Neuronal stem cell (in vitro differentiated cells): ENCODE results near the gene WWP2.

Source experiments
- DNase-seq: peaks from one replicate; pipeline ENCODE4 v3.0.0-alpha.2; 2013; ENCODE audit warnings: low spot score
- H2AFZ ChIP-seq: one replicate; pipeline ENCODE4 v1.6.1; 2013; ENCODE audit warnings: mild to moderate bottlenecking, low read length, inconsistent platforms
- H2AK5ac ChIP-seq: 2 replicates; pipeline ENCODE4 v1.6.1; 2013; ENCODE audit warnings: low read depth, mild to moderate bottlenecking, inconsistent platforms, low read length, moderate library complexity, mixed read lengths
- H2BK120ac ChIP-seq: 2 replicates; pipeline ENCODE4 v1.6.1; 2013; ENCODE audit warnings: low read depth, mild to moderate bottlenecking, inconsistent platforms, low read length, moderate library complexity, mixed read lengths
- H2BK12ac ChIP-seq: one replicate; pipeline ENCODE4 v1.6.1; 2013; ENCODE audit warnings: low read length, inconsistent platforms
- H2BK15ac ChIP-seq: 2 replicates; pipeline ENCODE4 v1.6.1; 2013; ENCODE audit warnings: mild to moderate bottlenecking, low read length, inconsistent platforms, mixed read lengths
- H2BK5ac ChIP-seq: one replicate; pipeline ENCODE4 v1.6.1; 2013; ENCODE audit warnings: inconsistent platforms, mild to moderate bottlenecking, low read length, moderate library complexity
- H3K14ac ChIP-seq: one replicate; pipeline ENCODE4 v1.6.1; 2013; ENCODE audit warnings: low read length, inconsistent platforms
- H3K18ac ChIP-seq: 2 replicates; pipeline ENCODE4 v1.6.1; 2013; ENCODE audit warnings: low read length, inconsistent platforms
- H3K23ac ChIP-seq: 2 replicates; pipeline ENCODE4 v1.6.1; 2013; ENCODE audit warnings: low read depth, mild to moderate bottlenecking, mixed read lengths, low read length, inconsistent platforms; ENCODE audit not compliant: poor library complexity
- H3K27ac ChIP-seq: replicated peaks from 3 replicates; pipeline ENCODE4 v1.5.1; 2013; ENCODE audit warnings: low read length, inconsistent platforms
- H3K27me3 ChIP-seq, 3 experiments: 2 replicates each; pipeline ENCODE4 v1.6.1; 2013; ENCODE audit warnings: low read length in 3 of 3, mild to moderate bottlenecking in 2 of 3, inconsistent platforms in 1 of 3, low read depth in 1 of 3, mixed read lengths in 1 of 3, moderate library complexity in 1 of 3; ENCODE audit not compliant: control insufficient read depth in 3 of 3, insufficient read depth in 3 of 3
- H3K36me3 ChIP-seq, 2 donors: replicated peaks in 1 of 2; 2 replicates each; pipeline ENCODE4 v1.6.1; 2013; ENCODE audit warnings: low read length in 2 of 2; ENCODE audit not compliant: control insufficient read depth in 2 of 2, insufficient read depth in 2 of 2
- H3K4ac ChIP-seq: 2 replicates; pipeline ENCODE4 v1.6.1; 2013; ENCODE audit warnings: inconsistent platforms, mild to moderate bottlenecking, low read length, moderate library complexity
- H3K4me1 ChIP-seq, 2 donors: 1 replicate in 1 of 2; 2 replicates in 1 of 2; pipeline ENCODE4 v1.6.1; 2013; ENCODE audit warnings: low read length in 2 of 2, low read depth in 1 of 2; ENCODE audit not compliant: control insufficient read depth in 2 of 2, insufficient read depth in 1 of 2
- H3K4me2 ChIP-seq: one replicate; pipeline ENCODE4 v1.6.1; 2013; ENCODE audit warnings: mild to moderate bottlenecking, low read length, inconsistent platforms; ENCODE audit not compliant: insufficient read depth, poor library complexity, severe bottlenecking
- H3K4me3 ChIP-seq, 2 donors: 2 replicates each; pipeline ENCODE4 v1.5.1; 2013; ENCODE audit warnings: low read length in 2 of 2, mild to moderate bottlenecking in 2 of 2, inconsistent platforms in 1 of 2, moderate library complexity in 1 of 2
- H3K79me1 ChIP-seq: one replicate; pipeline ENCODE4 v1.6.1; 2013; ENCODE audit warnings: low read depth, mild to moderate bottlenecking, inconsistent platforms, low read length, moderate library complexity
- H3K9ac ChIP-seq: one replicate; pipeline ENCODE4 v1.6.1; 2013; ENCODE audit warnings: mild to moderate bottlenecking, low read depth, low read length, inconsistent platforms; ENCODE audit not compliant: poor library complexity
- H3K9me3 ChIP-seq, 2 donors: replicated peaks in 1 of 2; 2 replicates each; pipeline versions ENCODE3 to v1.6.1; 2013; ENCODE audit warnings: low read length in 2 of 2, mild to moderate bottlenecking in 2 of 2, inconsistent platforms in 1 of 2, low read depth in 1 of 2, mixed read lengths in 1 of 2, moderate library complexity in 1 of 2; ENCODE audit not compliant: control insufficient read depth in 2 of 2, insufficient read depth in 1 of 2
- H4K8ac ChIP-seq: one replicate; pipeline ENCODE4 v1.6.1; 2013; ENCODE audit warnings: low read depth, mild to moderate bottlenecking, inconsistent platforms, low read length, moderate library complexity
- H4K91ac ChIP-seq: one replicate; pipeline ENCODE4 v1.6.1; 2013; ENCODE audit warnings: low read length, low read depth, mild to moderate bottlenecking, inconsistent platforms; ENCODE audit not compliant: poor library complexity
- WGBS, 2 donors: extraction: QIAGEN DNeasy Blood & Tissue Kit; methylation state at CpG; one replicate each; pipeline ENCODE4 v1.1.7; 2013; ENCODE audit warnings: missing lambda C conversion rate in 2 of 2, mixed read lengths in 1 of 2; ENCODE audit not compliant: insufficient read length in 2 of 2, insufficient replicate concordance in 1 of 2; ENCODE audit errors: extremely low coverage in 2 of 2; 5-methylcytosine and 5-hydroxymethylcytosine counted together

WWP2 gene

GRCh38 chr16:69909043-69909442 is 146.9 kb downstream of the WWP2 start:
- no peak overlapping the region for H3K4me3 ChIP-seq
- H3K4me1 ChIP-seq = no peaks in the 10 kb centered on the region
- H2AK5ac ChIP-seq = no peak overlapping the region
- no peak overlapping the region for H2BK120ac ChIP-seq
- H3K27me3 ChIP-seq = no peaks in the 10 kb centered on the region
- H2BK15ac ChIP-seq = no peak overlapping the region
- no peak overlapping the region for H2AFZ ChIP-seq
- no peak overlapping the region for H3K18ac ChIP-seq
- no peak overlapping the region for H3K4me2 ChIP-seq
- no peak overlapping the region for H2BK12ac ChIP-seq
- WGBS, 2 donors = no CpG with 5 or more reads among the region's 8 CpGs
- peaks cover 0 to 16% of the 10 kb centered on the region in 2 donors for H3K36me3 ChIP-seq
- no peak overlapping the region for H2BK5ac ChIP-seq
- no peaks in the 10 kb centered on the region for H3K79me1 ChIP-seq
- H4K91ac ChIP-seq = no peak overlapping the region
- H3K27ac ChIP-seq = no peak overlapping the region
- no peak overlapping the region for H3K4ac ChIP-seq
- no peak overlapping the region for H3K14ac ChIP-seq
- no peak overlapping the region for H3K9ac ChIP-seq
- H3K23ac ChIP-seq = no peak overlapping the region
- DNase-seq = no peak
- H4K8ac ChIP-seq = no peak overlapping the region
- peaks cover 0 to 9% of the 10 kb centered on the region in 2 donors for H3K9me3 ChIP-seq

- no CpG with 5 or more reads among the region's 7 CpGs for WGBS, 2 donors
- H3K27ac ChIP-seq = no peak overlapping the region
- no peak overlapping the region for H2BK12ac ChIP-seq
- H3K4me2 ChIP-seq = no peak overlapping the region
- H3K4me3 ChIP-seq = no peak overlapping the region
- H3K9me3 ChIP-seq = peaks cover 0 to 9% of the 10 kb centered on the region in 2 donors
- no peak overlapping the region for H4K8ac ChIP-seq
- no peak overlapping the region for H2AK5ac ChIP-seq
- peaks cover 0 to 16% of the 10 kb centered on the region in 2 donors for H3K36me3 ChIP-seq
- no peak overlapping the region for H2AFZ ChIP-seq
- no peaks in the 10 kb centered on the region for H3K27me3 ChIP-seq
- H3K18ac ChIP-seq = no peak overlapping the region
- no peak for DNase-seq
- H4K91ac ChIP-seq = no peak overlapping the region
- no peak overlapping the region for H3K23ac ChIP-seq
- H2BK15ac ChIP-seq = no peak overlapping the region
- no peak overlapping the region for H3K4ac ChIP-seq
- H3K79me1 ChIP-seq = no peaks in the 10 kb centered on the region
- no peak overlapping the region for H3K9ac ChIP-seq
- H2BK120ac ChIP-seq = no peak overlapping the region
- H2BK5ac ChIP-seq = no peak overlapping the region
- H3K14ac ChIP-seq = no peak overlapping the region
- H3K4me1 ChIP-seq = no peaks in the 10 kb centered on the region
Observed at GRCh38 chr16:69909760-69910159, 147.6 kb downstream of the WWP2 start.

GRCh38 chr16:69910964-69911363 is 148.8 kb downstream of the WWP2 start:
- Histone ChIP-seq H3K27ac (no peak overlapping the region), H3K4ac (no peak overlapping the region), H3K23ac (no peak overlapping the region), H2BK5ac (no peak overlapping the region), H4K8ac (no peak overlapping the region), H3K14ac (no peak overlapping the region), H3K36me3 (peaks cover 0 to 16% of the 10 kb centered on the region in 2 donors), H4K91ac (no peak overlapping the region), H2AK5ac (no peak overlapping the region), H3K27me3 (no peaks in the 10 kb centered on the region), H2AFZ (no peak overlapping the region), H3K4me1 (no peaks in the 10 kb centered on the region), H3K4me3 (no peak overlapping the region), H2BK120ac (no peak overlapping the region), H3K18ac (no peak overlapping the region), H3K4me2 (no peak overlapping the region), H2BK15ac (no peak overlapping the region), H3K9me3 (no peaks in the 10 kb centered on the region), H2BK12ac (no peak overlapping the region), H3K79me1 (no peaks in the 10 kb centered on the region), H3K9ac (no peak overlapping the region)
- DNase-seq = no peak
- no CpG with 5 or more reads among the region's 3 CpGs for WGBS, 2 donors

- no peak for DNase-seq
- Histone ChIP-seq H2AFZ (no peak overlapping the region), H2BK120ac (no peak overlapping the region), H3K14ac (no peak overlapping the region), H2BK12ac (no peak overlapping the region), H3K4me2 (no peak overlapping the region), H3K79me1 (no peaks in the 10 kb centered on the region), H2BK15ac (no peak overlapping the region), H3K23ac (no peak overlapping the region), H3K27ac (no peak overlapping the region), H3K27me3 (no peaks in the 10 kb centered on the region), H3K18ac (no peak overlapping the region), H3K9me3 (no peaks in the 10 kb centered on the region), H3K4ac (no peak overlapping the region), H4K91ac (no peak overlapping the region), H4K8ac (no peak overlapping the region), H3K4me3 (no peak overlapping the region), H3K9ac (no peak overlapping the region), H2BK5ac (peak overlapping the region; percentile 33), H2AK5ac (no peak overlapping the region), H3K36me3 (no peaks in the 10 kb centered on the region), H3K4me1 (peaks cover 11 to 12% of the 10 kb centered on the region in 2 donors)
- no CpG with 5 or more reads among the region's 1 CpG for WGBS, 2 donors
Observed at GRCh38 chr16:69916462-69916861, 154.3 kb downstream of the WWP2 start.
